Anterior cingulate cortex (tissue), 58 donors: Measurements from ENCODE around the gene MAP3K3.
"Not testable (repeated sequence)": the region's sequence is repeated elsewhere in the genome, so short reads cannot be mapped to it uniquely, and the experiment has no call there.

Experiments
- DNase-seq, 58 donors: peaks; one replicate each; lab custom pipeline; 2025; lab: John Stamatoyannopoulos, UW

MAP3K3 gene

GRCh38 chr17:63703029-63703428, 80.8 kb downstream of the MAP3K3 start:
- DNase-seq = no peak

GRCh38 chr17:63703556-63704258, 81.5 kb downstream of the MAP3K3 start:
- no peak for DNase-seq

- no peak for DNase-seq
Measured at GRCh38 chr17:63704259-63704576, 82.0 kb downstream of the MAP3K3 start.

GRCh38 chr17:63704836-63705235, 82.6 kb downstream of the MAP3K3 start:
- no peak for DNase-seq

DNA sequence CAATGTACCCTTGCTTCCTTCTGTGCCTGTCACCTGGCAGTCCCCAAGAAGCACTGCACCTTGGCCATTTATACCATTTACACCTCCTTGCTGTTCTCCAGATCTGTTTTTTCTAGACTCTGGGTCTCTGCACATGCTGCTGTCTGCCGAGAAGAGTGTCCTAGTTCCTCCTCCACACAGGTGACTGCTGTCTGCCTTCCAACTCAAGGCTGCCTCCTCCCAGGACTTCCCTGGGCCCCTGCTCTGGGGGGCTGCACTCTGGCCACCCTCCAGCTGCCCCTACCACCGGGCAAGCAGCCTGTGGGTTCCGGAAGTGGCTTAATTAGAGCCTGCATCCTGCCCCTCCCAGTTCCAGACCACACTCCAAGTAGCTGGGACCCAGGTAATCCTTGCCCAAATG, 83.4 kb downstream of the MAP3K3 start:
- DNase-seq = no peak

DNA sequence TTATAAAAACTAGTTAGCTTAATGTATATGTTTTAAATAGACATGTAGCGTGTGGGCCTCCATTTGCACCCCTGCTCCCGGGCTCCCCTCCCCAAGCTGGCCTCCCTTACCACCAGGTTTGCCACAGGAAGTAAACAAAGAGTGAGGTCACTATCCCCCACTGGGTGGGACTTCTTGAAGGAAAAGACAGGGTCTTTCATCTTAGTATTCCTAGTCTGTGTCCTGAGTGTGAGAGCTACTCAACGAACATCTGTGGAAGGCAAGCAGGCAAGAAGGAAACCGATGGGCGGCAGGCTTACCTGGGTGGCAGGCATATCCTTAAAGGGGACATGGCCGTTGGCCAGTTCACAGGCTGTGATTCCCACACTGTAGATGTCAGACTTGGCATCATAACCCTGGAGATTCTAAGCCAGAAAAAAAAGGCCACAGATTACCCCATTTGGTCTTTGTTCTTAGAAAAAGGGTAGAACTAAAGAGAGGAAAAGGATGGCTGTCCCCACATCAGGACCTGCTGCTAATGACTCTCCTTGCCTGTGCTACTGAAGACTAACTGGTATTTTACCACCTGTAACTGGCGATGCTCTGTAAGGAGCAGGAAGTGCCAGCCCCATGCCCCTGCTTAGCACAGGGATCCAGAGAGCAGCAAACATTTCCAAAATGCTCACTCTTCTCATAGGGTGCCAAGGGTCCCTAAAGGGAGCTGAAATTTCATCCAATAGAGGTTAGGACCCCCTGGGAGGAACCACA, 84.3 kb downstream of the MAP3K3 start:
- no peak for DNase-seq

GRCh38 chr17:63707151-63707550, 84.9 kb downstream of the MAP3K3 start:
- no peak for DNase-seq

DNA sequence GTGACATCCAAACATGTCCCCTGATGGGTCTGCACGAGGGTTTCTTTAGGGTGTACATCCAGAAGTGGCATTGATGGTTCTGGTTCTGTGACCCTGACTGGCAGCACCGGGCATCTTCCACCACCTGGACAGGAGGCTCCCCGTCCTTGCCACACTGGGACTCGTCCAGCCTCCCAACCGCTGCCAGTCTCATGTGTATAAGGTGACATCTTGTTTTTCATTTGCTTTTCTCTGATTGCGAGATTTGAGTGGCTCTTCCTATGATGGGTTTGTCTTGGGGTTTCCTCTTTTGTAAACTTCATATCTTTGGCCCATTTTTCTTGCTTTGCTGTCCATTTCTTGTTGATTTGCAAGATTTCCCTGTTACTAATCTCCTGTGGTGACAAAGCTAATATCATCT, 86.9 kb downstream of the MAP3K3 start:
- DNase-seq = no peak

- no peak for DNase-seq
Measured at GRCh38 chr17:63714550-63715277, 92.5 kb downstream of the MAP3K3 start.

GRCh38 chr17:63716426-63716825, 94.2 kb downstream of the MAP3K3 start:
- no peak for DNase-seq

GRCh38 chr17:63718988-63719387, 96.8 kb downstream of the MAP3K3 start:
- DNase-seq = no peak

DNA sequence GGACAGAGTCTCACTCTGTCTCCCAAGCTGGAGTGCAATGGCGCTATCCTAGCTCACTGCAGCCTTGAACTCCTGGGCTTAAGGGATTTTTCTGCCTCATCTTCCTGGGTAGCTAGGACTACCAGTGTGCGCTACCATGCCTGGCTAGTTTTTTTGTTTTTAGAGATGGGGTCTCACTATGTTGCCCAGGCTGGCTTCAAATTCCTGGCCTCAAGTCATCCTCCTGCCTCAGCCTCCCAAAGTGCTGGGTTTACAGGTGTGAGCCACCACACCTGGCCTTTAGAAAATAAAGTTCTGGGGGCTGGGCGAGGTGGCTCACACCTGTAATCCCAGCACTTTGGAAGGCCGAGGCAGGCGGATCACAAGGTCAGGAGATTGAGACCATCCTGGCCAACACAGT, 98.0 kb downstream of the MAP3K3 start:
- DNase-seq = not testable (repeated sequence)

DNA sequence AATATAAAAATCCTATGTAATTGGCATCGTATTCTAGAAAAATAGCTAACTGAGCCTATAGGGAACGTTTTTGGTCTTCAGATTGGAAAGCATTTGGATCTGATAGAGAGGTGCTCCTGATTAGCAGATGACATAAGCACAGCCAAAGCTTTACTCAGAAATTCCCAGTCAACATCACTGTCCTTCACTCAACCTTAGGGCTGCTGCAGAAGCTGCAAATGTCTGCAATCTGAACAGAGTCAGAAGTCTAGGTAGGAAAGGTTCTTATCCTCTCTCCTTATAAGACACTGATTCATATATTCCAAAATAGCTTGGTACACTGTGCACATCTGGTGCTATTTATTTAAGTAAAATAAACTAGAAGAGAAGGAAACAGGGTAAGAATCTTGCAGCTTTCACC, 100.2 kb downstream of the MAP3K3 start:
- no peak for DNase-seq

GRCh38 chr17:63735691-63736090, 113.5 kb downstream of the MAP3K3 start:
- DNase-seq = no peak

DNA sequence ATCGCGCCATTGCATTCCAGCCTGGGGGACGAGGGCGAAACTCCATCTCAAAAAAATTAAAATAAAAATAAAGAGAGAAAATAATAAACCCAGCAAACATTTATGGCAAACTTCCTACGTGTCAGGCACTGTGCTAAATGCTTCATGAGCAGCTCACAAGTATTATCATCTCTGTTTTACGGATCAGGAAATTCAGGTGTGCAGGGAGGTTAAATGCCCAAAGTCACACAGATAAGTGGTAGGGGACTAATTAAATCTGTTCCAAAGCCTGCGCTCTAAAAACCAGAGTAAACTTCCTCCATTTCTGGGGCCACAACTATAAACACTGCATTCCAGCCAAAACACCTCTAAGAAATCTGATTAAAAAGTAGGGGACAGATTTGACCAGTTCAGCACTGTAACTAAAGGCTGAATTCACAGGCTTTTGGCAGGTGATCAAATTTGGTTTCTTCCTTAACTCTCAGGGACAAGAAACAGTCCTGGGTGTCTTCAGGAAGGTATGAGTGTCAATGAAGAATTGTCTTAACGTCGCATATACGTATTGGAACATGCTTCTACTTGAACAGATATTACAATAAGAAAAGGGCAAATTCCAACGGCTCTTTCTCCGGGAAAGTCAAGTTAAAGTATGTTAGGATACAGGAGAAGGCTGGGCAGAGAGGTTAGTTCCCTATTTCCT, 118.4 kb downstream of the MAP3K3 start:
- peak in 1 of 58 donors; percentile 7 for DNase-seq

- DNase-seq = peak in 4 of 58 donors; percentile 14 to 66 (median 54)
Measured at GRCh38 chr17:63741143-63741407, 118.9 kb downstream of the MAP3K3 start.

- peak; percentile 59 to 98 (median 95) for DNase-seq
Measured at GRCh38 chr17:63741408-63742173, 119.4 kb downstream of the MAP3K3 start, which contains the start of gene STRADA. Gene STRADA, minus strand, starts transcription at chr17:63741799. Its CDS starts 13,430 bp downstream, at chr17:63728369.
